ENCODE measurements around the gene SH2D2A.
A peak's percentile ranks its signal among the peaks of the same experiment; 100 is the strongest.

Gene SH2D2A

DNA sequence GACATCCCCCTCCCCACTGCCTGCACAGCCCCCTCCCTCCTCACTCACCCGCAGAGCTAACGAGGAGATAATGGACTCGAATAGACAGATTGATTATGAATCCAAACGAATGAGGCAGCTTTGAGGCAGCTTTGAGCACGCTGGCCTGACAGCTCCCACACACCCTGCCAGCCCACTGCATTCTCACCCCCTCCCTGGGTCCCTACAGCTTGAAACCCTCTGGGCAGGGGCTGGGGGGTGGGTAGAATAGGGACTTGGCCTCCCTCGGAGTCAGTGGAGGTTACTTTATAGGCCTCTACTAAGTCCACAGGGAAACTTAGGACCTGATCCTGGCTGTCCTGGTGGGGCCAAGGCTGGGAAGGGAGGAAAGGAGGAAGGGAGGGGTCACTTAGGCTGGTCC is 45.9 kb upstream of the SH2D2A start:
- DNase-seq (ENCODE audit: low read depth), result no peak
- TF ChIP-seq, protein P1, sequence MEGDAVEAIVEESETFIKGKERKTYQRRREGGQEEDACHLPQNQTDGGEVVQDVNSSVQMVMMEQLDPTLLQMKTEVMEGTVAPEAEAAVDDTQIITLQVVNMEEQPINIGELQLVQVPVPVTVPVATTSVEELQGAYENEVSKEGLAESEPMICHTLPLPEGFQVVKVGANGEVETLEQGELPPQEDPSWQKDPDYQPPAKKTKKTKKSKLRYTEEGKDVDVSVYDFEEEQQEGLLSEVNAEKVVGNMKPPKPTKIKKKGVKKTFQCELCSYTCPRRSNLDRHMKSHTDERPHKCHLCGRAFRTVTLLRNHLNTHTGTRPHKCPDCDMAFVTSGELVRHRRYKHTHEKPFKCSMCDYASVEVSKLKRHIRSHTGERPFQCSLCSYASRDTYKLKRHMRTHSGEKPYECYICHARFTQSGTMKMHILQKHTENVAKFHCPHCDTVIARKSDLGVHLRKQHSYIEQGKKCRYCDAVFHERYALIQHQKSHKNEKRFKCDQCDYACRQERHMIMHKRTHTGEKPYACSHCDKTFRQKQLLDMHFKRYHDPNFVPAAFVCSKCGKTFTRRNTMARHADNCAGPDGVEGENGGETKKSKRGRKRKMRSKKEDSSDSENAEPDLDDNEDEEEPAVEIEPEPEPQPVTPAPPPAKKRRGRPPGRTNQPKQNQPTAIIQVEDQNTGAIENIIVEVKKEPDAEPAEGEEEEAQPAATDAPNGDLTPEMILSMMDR (IDR thresholded peaks at IDR 0.05; ENCODE audit: control insufficient read depth, extremely low read depth, insufficient read depth), result no peak
- H3K4me3 ChIP-seq (ENCODE audit: low read depth, low read length), result no peak overlapping the region

DNA sequence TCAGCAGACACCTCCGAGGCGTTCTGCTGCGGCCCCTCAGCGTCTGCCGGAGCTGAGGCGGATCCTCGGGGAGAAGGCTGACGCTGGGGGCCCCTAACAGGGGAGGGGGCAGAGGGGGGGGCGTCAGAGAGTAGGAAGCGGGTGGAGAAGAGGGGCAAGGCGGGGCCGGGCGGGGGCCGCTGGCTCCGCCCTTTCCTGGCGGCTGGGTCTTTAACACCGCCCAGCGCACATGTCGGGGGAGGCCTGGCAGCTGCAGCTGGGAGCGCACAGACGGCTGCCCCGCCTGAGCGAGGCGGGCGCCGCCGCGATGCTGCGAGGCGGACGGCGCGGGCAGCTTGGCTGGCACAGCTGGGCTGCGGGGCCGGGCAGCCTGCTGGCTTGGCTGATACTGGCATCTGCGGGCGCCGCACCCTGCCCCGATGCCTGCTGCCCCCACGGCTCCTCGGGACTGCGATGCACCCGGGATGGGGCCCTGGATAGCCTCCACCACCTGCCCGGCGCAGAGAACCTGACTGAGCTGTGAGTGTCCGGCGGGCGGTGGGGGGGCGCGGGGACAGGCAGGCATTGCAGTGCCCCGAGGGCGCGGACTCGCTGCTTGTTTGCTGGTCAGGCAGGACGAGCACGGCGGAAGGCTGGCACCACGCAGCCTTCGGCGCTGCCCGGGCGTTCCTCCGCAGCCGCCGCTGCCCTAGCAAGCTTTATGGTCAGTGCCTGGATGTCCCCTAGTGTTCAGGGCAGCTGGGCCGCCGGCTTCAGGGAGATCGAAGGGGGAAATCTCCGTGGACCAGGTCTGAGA is 44.2 kb upstream of the SH2D2A start, which contains the start of gene NTRK1:
Gene NTRK1 (plus strand): TSS at position 238 of the 796 bp plus-strand sequence. CDS start 70 bp downstream, at position 308.
- no peak within 1 kb of the TSS for H3K4me3 ChIP-seq (ENCODE audit: low read depth, low read length)
- TF ChIP-seq, protein P1 (IDR thresholded peaks at IDR 0.05; ENCODE audit: control insufficient read depth, extremely low read depth, insufficient read depth), result no peak
- no peak for DNase-seq (ENCODE audit: low read depth)

DNA sequence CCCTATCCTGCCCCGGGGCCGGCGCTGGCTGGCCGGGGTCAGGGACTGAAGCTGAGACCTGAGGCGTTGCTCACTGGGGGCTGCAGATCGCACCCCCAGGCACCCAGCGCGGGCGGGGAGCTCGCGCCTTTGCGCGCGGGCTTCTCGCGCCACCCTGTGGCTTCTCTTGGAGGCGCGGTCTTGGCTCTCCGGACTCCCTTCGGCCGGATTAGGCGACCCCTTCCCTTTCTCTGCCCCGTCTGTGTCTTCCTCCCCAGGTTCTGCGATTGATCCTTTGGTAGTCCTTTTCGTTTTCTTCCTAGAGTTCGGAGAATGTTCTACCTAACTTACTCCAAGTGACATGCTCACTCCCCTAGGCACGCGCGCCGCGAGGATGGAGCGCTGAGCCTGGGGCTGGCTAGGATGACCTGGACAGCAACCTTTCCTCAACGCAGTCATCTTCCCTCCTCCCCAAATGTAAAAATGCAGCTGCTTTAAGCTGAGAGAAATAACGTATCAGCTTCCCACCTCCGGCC is 43.5 kb upstream of the SH2D2A start:
- TF ChIP-seq, protein P1 (IDR thresholded peaks at IDR 0.05; ENCODE audit: control insufficient read depth, extremely low read depth, insufficient read depth), result peak; percentile 69
- no peak for DNase-seq (ENCODE audit: low read depth)
- H3K4me3 ChIP-seq (ENCODE audit: low read depth, low read length), result no peak overlapping the region

DNA sequence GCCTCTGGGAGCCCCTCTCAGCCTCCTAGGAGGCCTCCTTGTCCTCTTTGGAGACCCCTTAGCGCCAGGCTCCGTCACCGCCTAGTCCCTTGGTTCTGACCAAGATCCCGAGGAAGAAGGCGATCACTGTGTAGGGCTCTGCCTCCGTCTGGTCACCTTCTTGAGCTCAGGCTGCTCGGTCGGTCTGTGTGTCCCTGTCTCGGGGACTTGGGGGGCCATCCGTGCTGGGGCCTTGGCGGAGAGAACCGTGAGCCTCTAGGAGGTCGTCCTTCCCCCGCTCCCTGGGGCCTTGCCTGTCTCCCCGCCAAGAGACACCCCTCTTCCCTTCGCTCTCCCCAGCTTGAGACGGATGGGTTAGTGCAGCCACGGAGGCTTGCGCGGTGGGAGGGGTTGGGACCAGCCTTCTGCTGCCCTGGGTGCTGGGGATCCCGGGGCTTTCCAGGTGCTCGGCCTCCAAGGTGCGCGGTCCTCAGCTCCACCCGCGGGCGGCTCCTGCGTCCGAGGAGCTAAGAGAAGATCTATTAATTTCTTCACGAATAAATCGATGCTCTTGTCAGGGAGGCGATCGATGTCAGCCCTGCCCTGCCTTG is 43.0 kb upstream of the SH2D2A start:
- H3K4me3 ChIP-seq (ENCODE audit: low read depth, low read length), result no peak overlapping the region
- DNase-seq (ENCODE audit: low read depth), result no peak
- TF ChIP-seq, protein P1 (IDR thresholded peaks at IDR 0.05; ENCODE audit: control insufficient read depth, extremely low read depth, insufficient read depth), result no peak

DNA sequence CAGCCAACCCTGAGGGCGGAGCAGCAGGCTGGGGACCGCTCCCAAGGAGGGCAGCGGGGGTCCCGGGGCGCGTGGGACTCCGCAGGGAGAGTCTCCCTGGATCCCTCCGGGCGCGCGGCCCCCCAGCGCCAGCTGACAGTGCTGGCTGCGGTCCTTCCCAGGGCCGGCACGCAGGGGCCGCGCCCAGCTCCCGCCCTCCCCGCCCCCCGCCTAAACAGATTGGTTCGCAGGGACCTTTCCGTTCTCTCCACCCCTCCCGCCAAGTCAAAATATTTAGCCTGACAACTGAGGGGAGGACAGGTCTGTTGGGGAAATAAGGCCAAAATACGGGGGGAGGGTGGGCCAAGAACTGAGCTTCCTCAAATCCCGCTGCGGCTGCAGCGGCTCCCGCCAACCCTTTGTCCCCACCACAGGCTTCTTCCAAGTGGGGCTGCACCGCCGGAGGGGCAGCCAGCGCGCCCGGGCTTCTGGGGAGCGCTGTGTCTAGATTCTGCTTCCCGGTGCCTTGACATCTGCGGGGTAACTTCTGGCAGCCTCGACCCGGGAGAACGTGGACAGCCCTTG is 42.4 kb upstream of the SH2D2A start, which contains the start of gene INSRR:
Gene INSRR (minus strand): TSS at position 159 of the 564 bp plus-strand sequence. CDS start 496 bp downstream, outside the sequence.
- TF ChIP-seq, protein P1 (IDR thresholded peaks at IDR 0.05; ENCODE audit: control insufficient read depth, extremely low read depth, insufficient read depth), result no peak
- no peak for DNase-seq (ENCODE audit: low read depth)
- H3K4me3 ChIP-seq (ENCODE audit: low read depth, low read length), result no peak within 1 kb of the TSS

DNA sequence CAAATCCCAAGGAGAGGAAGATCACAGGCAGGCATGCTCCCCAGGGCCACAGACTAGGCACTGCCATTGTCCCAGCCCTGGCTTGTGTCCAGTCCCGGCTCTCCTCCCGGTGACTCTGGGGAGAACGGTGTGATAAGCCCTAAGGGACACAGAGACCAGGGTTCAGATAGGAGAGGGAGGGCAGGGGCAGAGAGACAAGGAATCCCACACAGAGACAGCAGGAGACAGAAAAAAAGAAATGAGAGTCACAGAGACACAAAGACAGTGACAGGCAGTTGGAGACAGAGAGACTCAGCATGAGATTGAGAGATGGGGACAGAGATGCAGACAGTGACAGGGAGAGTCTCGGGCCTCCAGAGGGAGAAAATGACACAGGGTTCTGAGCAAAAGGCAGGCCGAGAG is 41.9 kb upstream of the SH2D2A start:
- no peak for DNase-seq (ENCODE audit: low read depth)
- TF ChIP-seq, protein P1 (IDR thresholded peaks at IDR 0.05; ENCODE audit: control insufficient read depth, extremely low read depth, insufficient read depth), result no peak
- H3K4me3 ChIP-seq (ENCODE audit: low read depth, low read length), result no peak overlapping the region

Measured in LNCaP clone FGC (cell line).